ENCODE measurements around the gene SMAD1. TPM values are rescaled to one million over a fixed set of nuclear protein-coding genes. Genes with fewer than 3 reads are reported as not detected.

Gene SMAD1
- total RNA-seq, result 7.5 and 34.7 TPM in 2 replicates

GRCh38 chr4:145481164-145481941 is at the start of gene SMAD1:
TSS of gene SMAD1 (plus strand) at chr4:145481853. CDS start at chr4:145514614, 32,761 bp downstream.
- DNase-seq (ENCODE audit: low read depth), result peak; percentile 59

- no peak for DNase-seq (ENCODE audit: low read depth)
Observed at GRCh38 chr4:145433684-145434083, 48.0 kb upstream of the SMAD1 start.

- no peak for DNase-seq (ENCODE audit: low read depth)
Observed at GRCh38 chr4:145435646-145436045, 46.0 kb upstream of the SMAD1 start.

- DNase-seq (ENCODE audit: low read depth), result no peak
Observed at GRCh38 chr4:145436114-145436513, 45.5 kb upstream of the SMAD1 start.

GRCh38 chr4:145436796-145437195 is 44.9 kb upstream of the SMAD1 start:
- DNase-seq (ENCODE audit: low read depth), result no peak

- no peak for DNase-seq (ENCODE audit: low read depth)
Observed at GRCh38 chr4:145437466-145437865, 44.2 kb upstream of the SMAD1 start.

- no peak for DNase-seq (ENCODE audit: low read depth)
Observed at GRCh38 chr4:145438298-145438697, 43.4 kb upstream of the SMAD1 start.

- DNase-seq (ENCODE audit: low read depth), result no peak
Observed at GRCh38 chr4:145440292-145441007, 41.2 kb upstream of the SMAD1 start.

- no peak for DNase-seq (ENCODE audit: low read depth)
Observed at GRCh38 chr4:145446184-145446583, 35.5 kb upstream of the SMAD1 start.

GRCh38 chr4:145451895-145452294 is 29.8 kb upstream of the SMAD1 start:
- no peak for DNase-seq (ENCODE audit: low read depth)

- DNase-seq (ENCODE audit: low read depth), result peak; percentile 70
Observed at GRCh38 chr4:145452447-145453162, 29.0 kb upstream of the SMAD1 start.

GRCh38 chr4:145453163-145453520 is 28.5 kb upstream of the SMAD1 start:
- DNase-seq (ENCODE audit: low read depth), result no peak

GRCh38 chr4:145473203-145473602 is 8.4 kb upstream of the SMAD1 start:
- DNase-seq (ENCODE audit: low read depth), result no peak

- DNase-seq (ENCODE audit: low read depth), result no peak
Observed at GRCh38 chr4:145480257-145480656, 1.4 kb upstream of the SMAD1 start.

GRCh38 chr4:145481942-145482208 is 222 bp downstream of the SMAD1 start:
- DNase-seq (ENCODE audit: low read depth), result no peak

- DNase-seq (ENCODE audit: low read depth), result peak; percentile 71
Observed at GRCh38 chr4:145482209-145483037, 770 bp downstream of the SMAD1 start.

- no peak for DNase-seq (ENCODE audit: low read depth)
Observed at GRCh38 chr4:145483514-145483913, 1.9 kb downstream of the SMAD1 start.

GRCh38 chr4:145484225-145484846 is 2.7 kb downstream of the SMAD1 start:
- no peak for DNase-seq (ENCODE audit: low read depth)

- DNase-seq (ENCODE audit: low read depth), result no peak
Observed at GRCh38 chr4:145485120-145485519, 3.5 kb downstream of the SMAD1 start.

- DNase-seq (ENCODE audit: low read depth), result no peak
Observed at GRCh38 chr4:145486603-145487002, 5.0 kb downstream of the SMAD1 start.

- DNase-seq (ENCODE audit: low read depth), result no peak
Observed at GRCh38 chr4:145487631-145488030, 6.0 kb downstream of the SMAD1 start.

GRCh38 chr4:145488310-145488709 is 6.7 kb downstream of the SMAD1 start:
- no peak for DNase-seq (ENCODE audit: low read depth)
